T-helper 9 cell (primary cell): ENCODE measurements around the gene PTPRN2.
"Not testable (repeated sequence)": the region's sequence is repeated elsewhere in the genome, so short reads cannot be mapped to it uniquely, and the experiment has no call there.

Experiments used
- DNase-seq: peaks from one replicate; pipeline ENCODE4 v3.0.0-alpha.2; 2020

Gene PTPRN2

GRCh38 chr7:158316466-158317031 is 271.1 kb downstream of the PTPRN2 start:
- DNase-seq: no peak

GRCh38 chr7:158315881-158316280 is 271.7 kb downstream of the PTPRN2 start:
- DNase-seq: no peak

- no peak for DNase-seq
Measured at GRCh38 chr7:158315326-158315725, 272.3 kb downstream of the PTPRN2 start.

- no peak for DNase-seq
Measured at GRCh38 chr7:158314394-158314793, 273.2 kb downstream of the PTPRN2 start.

GRCh38 chr7:158313931-158314330 is 273.7 kb downstream of the PTPRN2 start:
- no peak for DNase-seq

GRCh38 chr7:158312789-158313188 is 274.8 kb downstream of the PTPRN2 start:
- DNase-seq: no peak

GRCh38 chr7:158311791-158312190 is 275.8 kb downstream of the PTPRN2 start:
- no peak for DNase-seq

GRCh38 chr7:158310924-158311666 is 276.5 kb downstream of the PTPRN2 start:
- no peak for DNase-seq

GRCh38 chr7:158309868-158310763 is 277.5 kb downstream of the PTPRN2 start:
- DNase-seq: no peak

GRCh38 chr7:158308001-158308400 is 279.6 kb downstream of the PTPRN2 start:
- DNase-seq: no peak

GRCh38 chr7:158304072-158304471 is 283.6 kb downstream of the PTPRN2 start:
- DNase-seq: not testable (repeated sequence)

GRCh38 chr7:158303121-158303520 is 284.5 kb downstream of the PTPRN2 start:
- no peak for DNase-seq

- DNase-seq: no peak
Measured at GRCh38 chr7:158302274-158303070, 285.2 kb downstream of the PTPRN2 start.

- no peak for DNase-seq
Measured at GRCh38 chr7:158301207-158301606, 286.4 kb downstream of the PTPRN2 start.

- no peak for DNase-seq
Measured at GRCh38 chr7:158300427-158300826, 287.2 kb downstream of the PTPRN2 start.

- no peak for DNase-seq
Measured at GRCh38 chr7:158299607-158300006, 288.0 kb downstream of the PTPRN2 start.

- no peak for DNase-seq
Measured at GRCh38 chr7:158296798-158297104, 290.9 kb downstream of the PTPRN2 start.

- no peak for DNase-seq
Measured at GRCh38 chr7:158295966-158296797, 291.4 kb downstream of the PTPRN2 start.

GRCh38 chr7:158294468-158295215 is 293.0 kb downstream of the PTPRN2 start:
- not testable (repeated sequence) for DNase-seq

- no peak for DNase-seq
Measured at GRCh38 chr7:158292948-158293347, 294.7 kb downstream of the PTPRN2 start.

GRCh38 chr7:158291998-158292397 is 295.6 kb downstream of the PTPRN2 start:
- DNase-seq: no peak
